Stimulated activated CD4-positive, alpha-beta T cell treated with anti-CD3 and anti-CD28 coated beads, Interleukin-1b, Interleukin-23, amount 100 ng/mL, for 1 hour (primary cell): ENCODE measurements around the gene GRIFIN.

ENCODE experiments used
- DNase-seq, 2 donors: peaks; one replicate each; pipeline ENCODE4 v3.0.0-alpha.2; 2020; ENCODE audit warnings: low read depth in 2 of 2

GRIFIN gene

GRCh38 chr7:2476298-2476697 lies at the start of gene GRIFIN:
TSS of gene GRIFIN (minus strand) at chr7:2476398. CDS start at chr7:2476383, 15 bp downstream.
- no peak for DNase-seq

GRCh38 chr7:2524808-2525657 lies 48.8 kb upstream of the GRIFIN start:
- DNase-seq = no peak

- DNase-seq = no peak
Observed at GRCh38 chr7:2523941-2524807, 48.0 kb upstream of the GRIFIN start.

DNA sequence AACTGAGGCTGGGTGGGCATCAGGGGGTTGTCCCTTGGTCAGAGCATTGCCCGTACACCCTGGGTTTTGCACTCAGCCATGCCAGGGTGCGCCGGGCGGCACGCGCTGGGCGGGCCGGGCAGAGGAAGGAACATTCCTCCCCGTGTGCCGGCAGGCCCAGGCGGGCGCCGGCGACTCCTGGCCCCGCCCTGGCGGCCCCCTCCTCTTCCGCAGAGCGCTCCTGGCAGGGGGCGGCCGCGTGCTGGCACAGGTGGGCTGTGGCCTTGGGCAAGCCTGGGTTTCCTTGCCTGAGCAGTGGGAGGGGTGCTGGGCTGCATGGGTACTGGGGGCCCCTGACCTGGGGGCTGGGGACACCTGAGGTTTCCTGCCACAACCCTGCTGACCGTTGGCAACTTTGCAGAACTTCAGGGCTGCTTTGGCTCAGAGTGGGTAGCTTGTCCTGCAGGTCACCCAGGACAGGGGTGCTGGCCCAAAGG lies 47.3 kb upstream of the GRIFIN start:
- no peak for DNase-seq

GRCh38 chr7:2522780-2523433 lies 46.7 kb upstream of the GRIFIN start:
- DNase-seq = no peak

GRCh38 chr7:2521952-2522591 lies 45.9 kb upstream of the GRIFIN start:
- no peak for DNase-seq

- no peak for DNase-seq
Observed at GRCh38 chr7:2521341-2521745, 45.1 kb upstream of the GRIFIN start.

DNA sequence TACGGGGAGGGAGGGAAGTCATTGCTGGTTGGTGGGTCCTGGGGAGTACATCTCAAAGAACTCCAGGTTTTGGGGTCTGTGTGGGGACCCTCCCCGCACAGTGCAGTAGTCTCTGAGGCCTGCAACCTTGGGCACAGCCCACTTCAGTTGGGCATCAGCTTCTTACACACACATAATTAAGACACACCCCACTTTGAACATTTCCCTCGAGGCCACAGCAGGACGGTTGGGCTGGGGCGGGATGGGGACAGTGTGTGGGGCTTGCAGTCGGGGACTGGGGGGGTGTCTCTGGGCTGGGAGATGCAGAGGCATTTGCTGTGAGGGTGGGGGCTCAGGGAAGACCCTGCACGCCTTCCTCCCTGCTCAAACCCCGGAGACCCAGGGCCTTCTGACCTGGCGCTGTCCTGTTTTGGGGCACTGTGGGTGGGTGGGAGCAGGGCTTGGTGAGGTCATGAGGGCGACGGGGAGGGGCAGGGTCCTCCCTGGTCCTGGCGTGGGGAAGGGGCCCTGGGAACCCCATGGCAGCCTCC lies 44.6 kb upstream of the GRIFIN start:
- no peak for DNase-seq

DNA sequence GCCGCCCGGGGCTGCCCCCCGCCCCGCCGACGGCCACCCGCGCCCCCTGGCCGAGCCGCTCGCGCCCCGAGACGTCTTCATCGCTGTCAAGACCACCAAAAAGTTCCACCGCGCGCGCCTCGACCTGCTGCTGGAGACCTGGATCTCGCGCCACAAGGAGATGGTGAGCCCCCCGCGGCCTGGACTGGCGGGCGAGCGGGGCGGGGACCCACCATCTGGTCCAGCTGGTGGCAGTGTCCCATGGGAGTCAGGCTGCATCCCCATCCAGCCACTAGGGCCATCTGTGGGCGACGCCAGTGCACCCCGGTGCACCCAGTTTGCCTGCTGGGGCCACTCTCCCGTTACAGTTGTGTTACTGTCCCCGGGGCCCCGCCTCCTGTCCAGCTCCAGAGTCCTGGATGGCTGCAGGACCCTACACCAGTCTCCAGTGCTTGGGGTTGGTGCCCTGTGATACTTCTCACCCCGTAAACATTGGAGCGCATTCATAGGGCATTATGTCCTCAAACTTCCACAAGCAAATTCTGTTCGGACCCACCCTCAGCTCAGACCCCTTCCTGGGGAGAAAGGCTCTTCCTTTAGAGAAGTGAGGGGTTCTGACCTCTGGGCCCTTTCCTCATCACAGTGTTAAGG lies 44.0 kb upstream of the GRIFIN start:
- DNase-seq = no peak

DNA sequence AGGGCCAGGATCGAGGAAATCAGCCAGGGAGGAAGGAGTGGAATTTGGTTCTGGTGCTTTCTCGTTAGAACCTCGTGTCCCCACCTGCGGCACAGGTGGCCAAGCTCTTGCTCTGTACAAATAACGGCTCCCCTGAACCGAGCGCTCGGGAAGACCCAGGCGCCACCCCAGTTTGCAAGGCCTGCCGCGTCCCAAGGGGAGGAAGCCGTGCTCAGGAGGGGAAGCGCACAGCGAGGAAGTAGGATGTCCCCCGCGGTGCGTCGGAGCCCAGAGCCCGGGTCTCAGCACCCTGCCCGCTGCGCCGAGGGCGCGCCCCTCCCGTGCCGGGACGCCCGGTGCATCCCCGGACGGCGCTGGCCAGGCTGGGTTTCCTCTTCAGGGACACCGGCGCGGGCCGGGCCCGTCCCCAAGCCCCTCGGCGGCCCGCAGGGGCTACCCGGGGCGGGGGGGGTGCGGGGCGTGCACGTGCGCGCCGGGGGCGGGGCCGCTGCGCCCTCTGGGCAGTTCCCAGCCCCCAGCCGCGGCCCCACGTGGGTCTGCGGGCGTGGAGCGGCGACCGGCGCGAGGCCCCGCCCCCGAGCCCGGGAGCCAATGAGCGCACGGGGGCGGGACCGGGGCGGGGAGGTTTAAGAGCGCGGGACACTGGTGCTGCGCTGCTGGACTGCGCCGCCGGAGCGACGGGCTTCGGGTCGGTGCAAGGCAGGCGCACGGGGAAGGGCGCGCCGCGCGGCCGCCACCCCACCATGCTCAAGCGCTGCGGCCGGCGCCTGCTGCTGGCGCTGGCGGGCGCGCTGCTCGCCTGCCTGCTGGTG lies 43.1 kb upstream of the GRIFIN start, which contains the start of gene LFNG:
Gene LFNG (plus strand): TSS at position 656 of the 812 bp plus-strand sequence. CDS start 88 bp downstream, at position 744.
- peak; percentile 69 to 72 for DNase-seq

GRCh38 chr7:2518737-2519118 lies 42.5 kb upstream of the GRIFIN start:
- no peak for DNase-seq

GRCh38 chr7:2517678-2518507 lies 41.7 kb upstream of the GRIFIN start:
- DNase-seq = no peak

DNA sequence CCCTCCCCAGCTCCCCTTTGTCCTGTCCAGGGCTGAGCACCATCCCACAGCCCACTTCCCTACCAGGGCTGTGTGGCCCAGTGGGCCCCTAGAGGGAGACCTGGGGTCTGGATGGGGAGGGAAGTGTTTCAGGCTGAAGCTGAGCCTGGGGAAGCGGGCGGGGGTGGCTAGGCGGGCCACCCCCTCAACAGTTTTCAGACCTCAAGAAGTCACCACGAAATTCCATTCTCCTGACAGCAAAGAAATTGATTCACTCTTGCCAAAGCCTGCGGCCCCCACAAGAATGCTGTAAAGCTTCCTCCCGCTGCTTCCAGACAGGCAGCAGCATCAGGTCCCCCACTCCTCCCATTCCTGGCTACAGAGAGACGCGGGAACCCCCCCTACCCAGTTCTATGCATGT lies 40.8 kb upstream of the GRIFIN start:
- DNase-seq = no peak

DNA sequence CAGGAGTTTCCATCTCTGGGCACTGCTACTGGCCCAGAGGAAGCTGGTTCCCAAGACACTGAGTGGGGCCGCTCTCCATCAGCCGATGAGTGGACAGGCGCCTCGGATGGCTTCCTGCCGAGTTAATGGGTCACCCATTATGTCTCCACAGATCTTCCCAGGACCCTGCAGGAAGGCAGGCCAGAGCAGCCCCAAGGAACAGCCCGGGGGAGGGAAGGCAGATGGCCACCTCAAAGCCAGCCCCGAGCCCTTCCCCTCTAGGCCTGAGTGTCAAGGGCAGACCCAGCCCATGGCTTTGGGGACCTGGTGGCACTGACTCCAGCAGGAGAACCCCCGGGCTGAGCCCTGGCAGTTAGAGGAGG lies 40.0 kb upstream of the GRIFIN start:
- no peak for DNase-seq

- DNase-seq = no peak
Observed at GRCh38 chr7:2515424-2516193, 39.4 kb upstream of the GRIFIN start.

DNA sequence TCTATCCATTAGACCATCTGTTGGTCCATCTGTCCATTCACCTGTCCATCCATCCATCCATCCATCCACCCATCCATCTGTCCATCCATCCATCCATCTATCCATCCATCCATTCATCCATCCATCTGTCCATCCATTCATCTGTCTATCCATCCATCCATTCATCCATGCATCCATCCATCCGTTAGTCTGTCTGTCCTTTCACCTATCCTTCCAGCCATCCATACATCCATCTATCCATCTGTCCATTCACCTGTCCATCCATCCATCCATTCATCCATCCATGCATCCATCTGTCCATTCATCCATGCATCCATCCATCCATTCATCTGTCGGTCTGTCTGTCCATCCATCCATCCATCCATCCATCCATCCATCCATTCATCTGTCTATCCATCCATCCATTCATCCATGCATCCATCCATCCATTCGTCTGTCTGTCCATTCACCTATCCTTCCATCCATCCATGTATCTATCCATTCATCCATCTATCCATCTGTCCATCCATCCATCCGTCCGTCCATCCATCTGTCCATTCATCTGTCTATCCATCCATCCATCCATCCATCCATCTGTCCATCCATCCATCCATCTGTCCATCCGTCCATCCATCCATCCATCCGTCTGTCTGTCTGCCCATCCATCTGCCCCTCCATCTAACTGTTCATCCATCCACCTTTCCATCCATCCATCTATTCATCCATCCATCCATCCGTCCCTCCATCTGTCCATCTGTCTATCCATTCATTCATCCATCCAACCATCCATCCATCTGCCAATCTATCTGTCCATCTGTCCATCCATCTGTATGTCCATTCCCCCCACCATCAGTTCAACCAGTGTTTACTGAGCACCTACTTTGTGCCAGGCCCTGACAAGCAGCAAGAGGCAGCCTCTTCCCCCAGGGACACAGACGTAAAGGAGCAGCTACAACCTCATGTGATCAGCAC lies 38.5 kb upstream of the GRIFIN start:
- no peak for DNase-seq

GRCh38 chr7:2513702-2514101 lies 37.5 kb upstream of the GRIFIN start:
- no peak for DNase-seq
